ENCODE results near the gene MTCH1. TPM values are rescaled to one million over a fixed set of nuclear protein-coding genes. Genes with fewer than 3 reads are reported as not detected.

MTCH1 gene
- total and polyA plus RNA-seq, 2 experiments from 2014 or later: 108 to 271 TPM

- H3K27ac Mint-ChIP-seq: no peak overlapping the region
- 0 out of 2 replicates have a peak, but pooled peaks cover 6% of the 10 kb centered on the region for H3K36me3 ChIP-seq (ENCODE audit: insufficient read depth)
- H2AFZ ChIP-seq: no peak overlapping the region
- ATAC-seq (peak; percentile 6; the same call in 1 of the 3 replicates), DNase-seq (ENCODE audit: low spot score) (no peak)
- H3K4me2 ChIP-seq: no peak overlapping the region
- no peaks in the 10 kb centered on the region; the same call in 1 of the 2 replicates for H3K4me1 ChIP-seq (ENCODE audit: insufficient read depth)
- H3K4me3 ChIP-seq: no peak overlapping the region
- peaks cover 20% of the 10 kb centered on the region for H3K4me1 Mint-ChIP-seq
- no peak for TF ChIP-seq REST (IDR thresholded peaks at IDR 0.05; ENCODE audit: unreplicated experiment)
- H3K9me2 ChIP-seq (ENCODE audit: insufficient read depth): no peaks in the 10 kb centered on the region
- H3K27me3 Mint-ChIP-seq (ENCODE audit: insufficient read depth, low read depth, poor library complexity): peaks cover 8% of the 10 kb centered on the region
- H3K79me2 ChIP-seq (replicated peaks; ENCODE audit: insufficient read depth): no peaks in the 10 kb centered on the region
- no peaks in the 10 kb centered on the region; the same call in 1 of the 2 replicates for H3F3A ChIP-seq (replicated peaks; ENCODE audit: low read depth)
- H3K36me3 Mint-ChIP-seq (ENCODE audit: low read depth): peaks cover 25% of the 10 kb centered on the region
- no peaks in the 10 kb centered on the region; the same call in none of the 2 replicates for H4K20me1 ChIP-seq (replicated peaks; ENCODE audit: insufficient read depth)
- H3K4me3 Mint-ChIP-seq: no peak overlapping the region
- no peaks in the 10 kb centered on the region for H3K27me3 ChIP-seq (ENCODE audit: insufficient read depth)
- H3K9me3 Mint-ChIP-seq: no peaks in the 10 kb centered on the region
- no peak overlapping the region for H3K27ac ChIP-seq (ENCODE audit: low read depth)
Observed at GRCh38 chr6:36964349-36964748, 21.6 kb downstream of the MTCH1 start.

- 0 out of 2 replicates have a peak, but pooled peaks cover 6% of the 10 kb centered on the region for H3K36me3 ChIP-seq (ENCODE audit: insufficient read depth)
- H3K36me3 Mint-ChIP-seq (ENCODE audit: low read depth): peaks cover 18% of the 10 kb centered on the region
- no peaks in the 10 kb centered on the region for H3K9me2 ChIP-seq (ENCODE audit: insufficient read depth)
- H3K4me2 ChIP-seq: no peak overlapping the region
- no peaks in the 10 kb centered on the region; the same call in 1 of the 2 replicates for H3K4me1 ChIP-seq (ENCODE audit: insufficient read depth)
- H3K27ac Mint-ChIP-seq: no peak overlapping the region; the same call in 1 of the 2 replicates
- peak; percentile 14 for ATAC-seq
- peaks cover 20% of the 10 kb centered on the region for H3K4me1 Mint-ChIP-seq
- H3K9me3 Mint-ChIP-seq: no peaks in the 10 kb centered on the region
- no peak overlapping the region for H3K4me3 Mint-ChIP-seq
- H3K27me3 ChIP-seq (ENCODE audit: insufficient read depth): no peaks in the 10 kb centered on the region
- peak; percentile 35 for DNase-seq (ENCODE audit: low spot score)
- H4K20me1 ChIP-seq (replicated peaks; ENCODE audit: insufficient read depth): no peaks in the 10 kb centered on the region; the same call in none of the 2 replicates
- no peak overlapping the region for H3K27ac ChIP-seq (ENCODE audit: low read depth)
- H3K27me3 Mint-ChIP-seq (ENCODE audit: insufficient read depth, low read depth, poor library complexity): peaks cover 8% of the 10 kb centered on the region
- H3K79me2 ChIP-seq (replicated peaks; ENCODE audit: insufficient read depth): no peaks in the 10 kb centered on the region
- no peak overlapping the region for H3K4me3 ChIP-seq
- H3F3A ChIP-seq (replicated peaks; ENCODE audit: low read depth): no peaks in the 10 kb centered on the region; the same call in 1 of the 2 replicates
- peak overlapping the region; percentile 12; the same call in 1 of the 2 replicates for H2AFZ ChIP-seq
- TF ChIP-seq POLR2AphosphoS5 (IDR thresholded peaks at IDR 0.05; ENCODE audit: low read depth): no peak
- TF ChIP-seq NANOG (IDR thresholded peaks at IDR 0.05; ENCODE audit: borderline replicate concordance): no peak
- no peak for TF ChIP-seq ZNF114 (CRISPR knock-in tag; IDR thresholded peaks at IDR 0.05)
- no peak for TF ChIP-seq REST (IDR thresholded peaks at IDR 0.05; ENCODE audit: unreplicated experiment)
- TF ChIP-seq ETS1 (IDR thresholded peaks at IDR 0.05): no peak
- TF ChIP-seq EZH2 (IDR thresholded peaks at IDR 0.05; ENCODE audit: low read depth, unreplicated experiment): no peak
- TF ChIP-seq CREB1 (CRISPR knock-in tag; IDR thresholded peaks at IDR 0.05; ENCODE audit: low read depth): no peak
- TF ChIP-seq STAT1 (IDR thresholded peaks at IDR 0.05; ENCODE audit: unreplicated experiment): no peak
- TF ChIP-seq EZH2phosphoT487 (IDR thresholded peaks at IDR 0.05; ENCODE audit: unreplicated experiment): no peak
Observed at GRCh38 chr6:36963451-36964290, 22.3 kb downstream of the MTCH1 start.
